NCI-H1105 (cell line): Measurements from ENCODE around the gene SLC35G2.
"Not testable (repeated sequence)": the region's sequence is repeated elsewhere in the genome, so short reads cannot be mapped to it uniquely, and the experiment has no call there.

Experiments
- DNase-seq: peaks from one replicate; lab custom pipeline; 2025; lab: John Stamatoyannopoulos, UW

The SLC35G2 gene

DNA sequence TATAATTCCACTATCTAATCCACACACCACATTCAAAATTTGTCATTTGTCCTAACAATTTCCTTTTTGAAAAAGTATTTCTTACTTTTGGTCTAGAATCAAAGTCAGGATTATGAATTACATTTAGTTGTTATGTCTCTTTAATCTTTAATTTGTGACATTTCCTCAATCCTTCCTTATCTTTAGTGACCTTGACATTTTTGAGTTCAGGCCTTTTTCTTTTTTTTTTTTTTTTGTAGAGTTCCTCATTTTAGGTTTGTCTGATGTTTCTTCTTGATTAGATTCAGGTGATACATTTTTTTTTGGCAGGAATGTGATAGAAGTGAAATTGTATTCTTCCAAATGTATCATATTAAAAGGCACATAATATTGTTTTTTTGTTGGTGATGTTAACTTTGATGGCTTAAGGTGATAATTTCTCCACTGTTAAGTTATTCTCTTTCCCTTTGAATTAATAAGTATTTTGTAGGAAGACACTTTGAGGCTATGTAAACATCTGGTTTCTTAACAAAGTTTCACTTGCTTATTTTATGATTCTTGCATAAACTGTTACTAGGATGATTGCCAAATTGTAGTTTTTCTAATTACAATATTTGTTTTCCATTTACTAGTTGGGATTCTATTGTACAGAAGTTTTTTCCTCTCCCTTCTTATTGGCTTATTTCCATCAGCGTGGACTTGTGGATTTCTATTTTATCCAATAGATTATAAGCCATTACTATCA is 16.3 kb downstream of the SLC35G2 start:
- DNase-seq, result no peak

DNA sequence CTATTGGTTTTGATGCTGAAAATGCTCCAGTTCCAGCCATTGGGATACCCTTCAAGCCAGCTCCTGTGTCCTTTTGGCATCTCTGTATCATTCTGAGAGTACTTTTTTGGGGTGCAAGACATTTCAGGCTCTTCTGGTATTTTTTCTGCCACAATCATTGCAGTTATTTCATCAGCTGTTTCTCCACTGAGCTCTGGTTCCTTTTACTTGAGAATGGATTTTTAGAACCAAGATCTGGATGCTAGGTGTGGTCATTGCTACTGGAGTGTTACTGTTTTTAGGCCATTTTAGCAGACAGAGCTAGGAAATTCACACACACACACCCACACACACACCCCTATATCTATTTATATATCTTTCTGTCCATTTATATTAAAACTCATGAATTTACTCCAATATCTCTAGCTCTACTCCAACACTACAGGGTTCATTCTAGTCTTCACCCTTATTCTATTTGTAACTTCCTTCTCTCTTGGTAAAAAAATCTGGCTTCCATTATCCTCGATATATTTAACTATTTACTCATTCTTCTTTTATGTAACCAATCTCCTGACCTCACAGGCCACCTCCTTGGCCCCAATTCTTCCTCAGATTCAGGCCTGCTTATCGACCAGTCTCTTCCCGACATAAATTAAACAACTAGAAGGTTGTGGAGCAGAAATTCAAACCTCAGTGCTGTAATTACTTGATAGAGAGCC is 17.0 kb downstream of the SLC35G2 start:
- DNase-seq, result no peak

DNA sequence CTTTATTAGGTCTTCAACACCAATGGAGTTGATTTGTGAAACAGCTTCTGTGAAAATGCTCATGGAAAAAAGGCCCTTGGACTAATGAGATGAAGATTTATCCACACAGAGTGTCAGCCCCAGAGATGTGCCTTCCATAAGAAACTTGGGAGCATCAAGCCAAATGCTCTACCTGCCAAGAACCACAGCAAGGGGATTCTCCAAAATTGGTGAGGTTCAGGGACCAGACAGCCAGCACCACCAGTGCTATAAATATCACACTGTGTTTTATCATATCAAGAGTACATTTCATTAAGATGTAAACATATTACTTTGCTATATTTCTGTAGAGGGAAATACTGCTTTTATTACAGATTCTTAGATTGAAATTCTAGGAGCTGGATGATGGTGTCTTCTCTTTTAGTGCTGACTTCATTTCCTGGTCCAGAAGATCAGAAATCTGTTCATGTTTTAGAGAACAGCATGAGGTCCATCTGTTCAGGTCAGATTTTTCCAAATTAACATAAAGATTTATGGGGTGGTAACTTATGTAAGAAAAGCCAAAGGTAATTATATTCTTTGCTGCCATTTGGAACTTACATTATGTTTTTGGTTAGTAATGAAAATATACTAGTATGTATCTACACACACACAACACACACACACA is 17.7 kb downstream of the SLC35G2 start:
- DNase-seq, result no peak

DNA sequence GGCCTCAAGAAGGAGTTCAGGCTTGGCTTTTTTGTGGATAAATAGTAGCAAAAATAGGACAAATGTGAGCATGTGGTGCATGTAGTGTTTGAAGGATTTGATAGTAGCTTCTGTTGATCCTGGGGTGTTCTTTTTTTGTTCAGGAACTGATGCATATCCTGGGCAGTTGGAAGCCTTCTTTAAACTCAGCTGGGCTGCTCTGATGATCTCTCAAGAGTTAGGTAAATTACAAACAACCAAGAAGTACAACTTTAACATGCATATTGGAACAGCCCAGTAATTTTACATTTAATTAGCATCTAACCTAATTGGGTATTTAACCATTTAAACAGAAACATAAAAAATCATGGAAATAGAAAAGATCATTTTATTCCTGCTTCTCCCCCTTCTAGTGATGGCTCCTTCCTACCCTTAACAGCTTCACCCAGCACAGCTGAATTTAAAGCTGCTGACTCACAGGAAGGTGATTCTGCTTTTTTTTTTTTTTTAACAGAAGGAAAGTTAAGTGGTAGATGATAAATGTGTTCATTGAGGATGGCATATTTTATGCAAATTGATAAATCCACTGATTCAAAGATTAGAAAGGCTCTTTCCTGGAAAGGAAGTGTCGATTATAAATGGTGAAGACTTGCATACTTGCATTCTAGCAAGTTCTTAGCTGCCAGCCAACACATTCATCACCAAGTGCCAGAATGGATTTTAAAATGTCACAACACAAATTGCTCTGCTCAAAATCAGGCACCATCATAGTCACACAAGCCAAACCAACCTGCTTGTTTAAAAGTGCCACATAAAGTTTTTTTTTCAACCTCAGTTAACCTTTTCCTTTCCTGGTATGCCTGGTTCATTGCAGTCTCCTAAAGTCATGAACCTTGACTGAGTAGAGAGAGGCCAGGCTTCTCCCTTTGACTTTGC is 20.0 kb downstream of the SLC35G2 start:
- DNase-seq, result no peak

DNA sequence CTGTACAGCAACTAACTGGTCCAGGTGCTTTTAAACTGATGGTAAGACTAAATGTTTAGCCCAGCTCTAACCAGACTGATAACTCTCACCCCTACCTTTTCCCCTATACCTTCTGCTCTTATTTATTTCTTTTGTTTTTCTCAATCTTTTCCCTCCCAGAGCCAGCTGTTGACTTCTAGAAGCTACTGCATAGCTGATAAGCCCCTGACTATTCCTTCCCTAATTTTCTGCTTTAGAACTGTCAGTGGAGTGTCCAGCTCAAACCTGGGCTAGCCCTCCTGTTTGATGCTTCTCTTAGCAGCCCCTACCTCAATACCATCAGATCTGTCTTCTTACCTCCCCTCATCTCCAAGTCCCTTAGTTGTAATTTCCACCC is 20.6 kb downstream of the SLC35G2 start:
- DNase-seq, result no peak

DNA sequence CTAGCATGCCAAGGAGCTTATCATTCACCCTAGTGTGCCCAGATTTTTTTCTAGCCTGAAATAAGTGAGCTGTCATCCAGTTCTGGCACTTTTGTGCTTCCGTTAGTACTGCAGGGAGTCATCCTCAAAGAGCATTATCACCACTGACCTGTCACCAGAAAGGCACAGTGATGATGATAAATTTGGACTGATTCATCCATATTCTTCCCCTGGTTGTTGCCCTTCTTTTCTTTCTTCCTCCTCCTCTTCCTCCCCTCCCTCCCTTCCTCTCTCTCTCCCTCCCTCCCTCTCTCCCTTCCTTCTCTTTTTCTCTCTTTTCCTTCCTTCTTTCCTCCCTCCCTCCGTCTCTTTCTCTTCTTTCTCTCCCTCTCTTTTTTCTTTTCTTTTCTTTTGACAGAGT is 21.3 kb downstream of the SLC35G2 start:
- DNase-seq, result no peak

DNA sequence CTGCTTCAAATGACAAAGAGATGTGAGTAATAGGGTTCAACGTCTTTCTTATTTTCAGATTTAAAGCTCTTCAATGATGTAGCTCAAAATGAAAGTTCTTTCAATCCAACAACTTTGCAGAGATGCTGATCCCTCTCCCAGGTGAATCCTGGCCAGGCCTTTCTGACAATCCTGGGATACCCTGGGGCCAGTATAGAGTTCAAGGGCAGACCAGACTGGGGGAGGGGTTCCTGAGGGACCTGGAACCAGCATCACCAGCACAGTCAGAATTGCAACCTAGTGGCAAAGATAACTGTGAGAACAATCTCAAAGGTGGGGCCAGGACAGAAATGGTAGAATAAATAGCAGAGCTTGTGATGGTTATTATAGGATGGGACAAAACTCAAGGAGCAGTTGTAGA is 23.4 kb downstream of the SLC35G2 start:
- no peak for DNase-seq

DNA sequence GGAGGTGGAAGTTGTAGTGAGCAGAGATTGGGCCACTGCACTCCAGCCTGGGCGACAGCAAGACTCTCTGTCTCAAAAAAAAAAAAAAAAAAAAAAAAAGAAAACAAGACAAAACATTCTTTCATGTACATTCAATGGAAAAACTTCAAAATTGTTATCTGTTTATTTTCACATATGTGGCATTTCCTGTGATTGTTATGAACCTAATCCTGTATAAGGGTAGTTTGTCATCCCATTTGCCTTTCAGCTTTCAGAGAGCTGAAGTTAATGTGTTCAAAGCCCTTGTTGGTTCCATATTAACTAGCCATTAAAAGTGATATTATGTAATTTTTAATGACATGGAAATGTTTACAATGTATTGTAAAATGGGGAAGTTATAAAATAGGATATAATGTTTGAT is 25.8 kb downstream of the SLC35G2 start:
- DNase-seq, result no peak

DNA sequence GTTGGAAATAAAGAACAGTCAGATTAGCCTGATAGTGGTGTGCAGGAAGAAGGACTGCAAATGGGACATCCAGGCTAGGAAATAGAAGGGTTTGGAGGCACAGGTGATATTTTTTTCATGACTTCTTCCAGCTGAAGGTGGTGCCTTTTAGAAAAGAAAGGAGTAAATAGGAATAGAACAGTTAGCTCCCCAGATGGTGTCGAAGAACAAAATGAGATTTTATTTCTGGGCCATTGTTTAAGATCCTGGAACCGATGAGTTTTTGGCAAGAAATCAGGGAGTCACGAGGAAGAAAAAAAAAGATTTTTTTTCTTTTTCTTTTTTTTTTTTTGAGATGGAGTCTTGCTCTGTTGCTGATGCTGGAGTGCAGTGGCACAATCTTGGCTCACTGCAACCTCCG is 33.3 kb downstream of the SLC35G2 start:
- no peak for DNase-seq

DNA sequence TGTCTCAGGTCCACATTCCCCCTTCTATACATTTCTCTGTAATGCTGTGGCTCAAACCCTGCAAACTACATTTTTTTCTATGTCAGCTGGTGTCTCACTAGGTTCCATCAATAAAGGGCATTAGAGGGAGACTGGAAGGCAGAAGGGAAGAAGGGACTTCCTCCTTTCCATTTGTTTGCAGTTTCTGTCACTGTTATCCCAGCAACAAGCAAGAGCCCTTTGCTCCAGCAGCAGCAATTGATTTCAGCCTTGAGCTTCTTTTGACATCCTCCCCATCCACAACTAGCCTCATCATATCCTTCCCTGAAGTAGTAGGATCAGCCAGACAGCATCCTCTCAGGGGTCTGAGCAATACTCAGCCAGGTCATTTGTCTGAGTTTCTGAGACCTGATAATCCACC is 37.7 kb downstream of the SLC35G2 start:
- no peak for DNase-seq

DNA sequence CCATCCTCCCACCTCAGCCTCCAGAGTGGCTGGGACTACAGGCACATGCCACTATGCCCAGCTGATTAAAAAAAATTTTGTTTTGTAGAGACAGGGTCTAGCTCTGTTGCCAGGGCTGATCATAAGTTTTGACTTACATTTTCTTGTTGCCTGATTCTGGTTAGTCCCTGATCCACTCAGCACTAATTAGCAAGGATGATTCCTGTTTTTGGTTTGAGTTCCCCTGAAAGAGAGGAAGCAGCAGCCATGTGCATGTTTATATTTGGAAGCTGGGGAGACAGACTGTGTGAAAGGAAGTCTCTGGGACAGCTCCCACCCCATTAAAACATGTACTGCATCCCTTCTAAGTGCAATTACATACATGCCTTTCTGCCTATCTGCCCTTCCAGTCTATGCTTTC is 39.5 kb downstream of the SLC35G2 start:
- no peak for DNase-seq

DNA sequence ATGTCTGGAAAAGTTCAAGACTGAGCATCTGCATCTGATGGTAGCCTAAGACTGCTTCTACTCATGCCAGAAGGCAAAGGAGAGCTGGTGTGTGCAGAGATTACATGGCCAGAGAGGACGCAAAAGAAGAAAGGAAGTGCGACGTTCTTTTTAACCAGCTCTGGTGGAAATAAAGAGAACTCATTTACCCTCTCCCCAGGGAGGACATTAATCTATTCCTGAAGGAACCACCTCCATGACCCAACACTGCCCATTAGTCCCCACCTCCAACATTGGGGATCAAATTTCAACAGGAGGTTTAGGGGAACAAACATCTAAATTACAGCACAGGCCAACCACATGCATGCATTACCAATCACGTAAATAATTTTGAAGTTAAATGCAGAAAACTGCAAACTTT is 41.6 kb downstream of the SLC35G2 start:
- no peak for DNase-seq

DNA sequence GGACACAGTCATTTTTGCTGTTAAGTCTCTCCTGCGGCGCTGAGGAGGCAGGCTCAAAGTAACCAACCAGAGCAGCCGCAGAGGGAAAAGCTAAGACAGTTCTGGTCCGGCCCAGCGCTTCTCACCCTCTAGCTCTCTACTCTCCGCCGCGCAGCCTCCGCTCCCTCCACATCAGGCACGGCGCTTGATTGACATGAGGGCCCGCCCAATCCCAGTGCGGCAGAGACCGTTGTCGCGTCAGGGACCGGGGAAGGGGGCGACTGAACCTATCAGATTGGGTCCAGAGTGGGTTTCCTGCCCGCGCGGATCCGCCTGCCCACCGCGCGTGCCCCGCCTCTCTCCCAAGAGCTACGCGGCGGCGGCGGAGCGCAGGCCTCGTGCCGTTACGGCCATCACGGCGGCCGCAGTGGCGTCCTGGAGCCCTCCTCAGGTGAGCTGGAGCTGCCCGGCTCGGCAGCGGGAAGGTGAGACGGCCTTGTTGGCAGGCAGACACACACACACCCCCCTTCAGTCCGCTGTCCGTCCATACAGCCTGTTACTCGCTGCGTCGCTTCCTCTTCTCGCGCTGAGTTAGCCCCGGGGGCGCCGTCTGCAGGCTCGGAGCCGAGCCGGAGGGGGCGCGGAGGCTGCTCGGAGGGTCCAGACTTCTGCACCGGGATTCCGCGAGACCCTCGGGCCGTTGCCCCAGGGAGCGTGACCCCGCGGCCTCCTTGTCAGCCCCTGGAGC is 43.1 kb downstream of the SLC35G2 start, which contains the start of gene NCK1:
Gene NCK1, plus strand, starts transcription at position 319 of the 727 bp plus-strand sequence. CDS start 65,794 bp downstream, outside the sequence.
- peak; percentile 99 for DNase-seq

DNA sequence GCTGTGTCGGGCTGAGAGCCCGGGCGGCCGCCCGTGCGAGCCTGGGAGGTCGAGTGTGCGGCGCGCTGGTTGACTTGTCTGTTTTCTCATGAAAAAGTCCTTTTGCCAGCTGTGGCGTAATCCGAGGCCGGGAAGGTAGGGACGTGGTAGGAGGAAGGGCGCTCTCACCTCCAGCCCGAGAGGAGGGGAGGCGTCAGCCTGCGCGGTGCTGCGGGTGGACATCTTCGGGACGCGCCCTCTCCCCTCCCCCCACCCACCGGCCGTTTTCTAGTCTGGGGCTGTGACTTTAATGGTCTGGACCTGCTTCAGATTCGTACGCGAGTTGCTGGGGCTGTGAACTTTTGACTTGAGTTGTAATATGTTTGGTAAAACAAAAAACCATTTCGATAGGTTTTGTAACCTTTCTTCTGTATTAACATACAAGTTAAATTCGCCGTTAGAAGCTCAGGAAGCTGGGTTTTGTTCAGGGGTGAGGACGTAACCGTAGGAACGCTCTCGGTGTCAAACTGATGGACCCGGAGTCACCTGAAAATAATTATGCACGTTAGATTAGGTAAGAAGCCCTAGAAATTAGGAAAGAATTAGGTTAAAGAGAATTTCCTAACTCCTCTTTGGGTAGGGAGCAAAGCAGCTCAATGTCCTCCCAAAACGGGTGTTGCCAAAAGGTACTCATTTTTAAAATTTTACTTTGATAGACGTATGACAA is 43.8 kb downstream of the SLC35G2 start:
- DNase-seq, result peak; percentile 60

DNA sequence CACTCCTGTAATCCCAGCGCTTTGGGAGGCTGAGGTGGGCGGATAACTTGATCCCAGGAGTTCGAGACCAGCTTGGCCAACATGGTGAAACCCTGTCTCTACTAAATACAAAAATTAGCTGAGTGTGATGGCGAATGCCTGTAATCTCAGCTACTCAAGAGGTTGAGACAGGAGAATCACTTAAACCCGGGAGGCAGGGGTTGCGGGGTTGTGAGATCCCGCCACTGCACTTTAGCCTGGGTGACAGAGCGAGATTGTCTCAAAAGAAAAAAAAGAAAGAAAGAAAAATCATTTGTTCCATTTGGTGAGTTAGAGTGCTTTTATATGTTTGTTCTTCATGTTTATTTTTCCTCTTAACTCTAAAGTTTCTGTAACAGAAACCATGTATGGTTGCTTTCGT is 50.4 kb downstream of the SLC35G2 start:
- no peak for DNase-seq

DNA sequence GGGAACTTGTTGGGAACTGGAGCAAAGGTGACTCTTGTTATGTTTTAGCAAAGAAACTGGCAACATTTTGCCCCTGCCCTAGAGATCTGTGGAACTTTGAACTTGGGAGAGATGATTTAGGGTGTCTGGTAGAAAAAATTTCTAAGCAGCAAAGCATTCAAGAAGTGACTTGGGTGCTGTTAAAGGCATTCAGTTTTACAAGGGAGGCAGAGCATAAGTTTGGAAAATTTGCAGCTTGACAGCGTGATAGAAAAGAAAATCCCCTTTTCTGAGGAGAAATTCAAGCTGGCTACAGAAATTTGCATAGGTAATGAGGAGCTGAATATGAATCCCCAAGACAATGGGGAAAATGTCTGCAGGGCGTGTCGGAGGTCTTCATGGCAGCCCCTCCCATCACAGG is 53.3 kb downstream of the SLC35G2 start:
- not testable (repeated sequence) for DNase-seq

DNA sequence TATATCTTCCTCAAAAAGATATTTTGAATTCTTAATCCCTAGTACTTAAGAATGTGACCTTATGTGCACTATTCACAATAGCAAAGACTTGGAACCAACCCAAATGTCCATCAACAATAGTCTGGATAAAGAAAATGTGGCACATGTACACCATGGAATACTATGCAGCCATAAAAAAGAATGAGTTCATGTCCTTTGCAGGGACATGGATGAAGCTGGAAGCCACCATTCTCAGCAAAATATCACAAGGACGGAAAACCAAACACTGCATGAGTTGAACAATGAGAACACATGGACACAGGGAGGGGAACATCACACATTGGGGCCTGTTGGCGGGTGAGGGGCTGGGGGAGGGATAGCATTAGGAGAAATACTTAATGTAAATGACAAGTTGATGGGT is 60.6 kb downstream of the SLC35G2 start:
- not testable (repeated sequence) for DNase-seq

DNA sequence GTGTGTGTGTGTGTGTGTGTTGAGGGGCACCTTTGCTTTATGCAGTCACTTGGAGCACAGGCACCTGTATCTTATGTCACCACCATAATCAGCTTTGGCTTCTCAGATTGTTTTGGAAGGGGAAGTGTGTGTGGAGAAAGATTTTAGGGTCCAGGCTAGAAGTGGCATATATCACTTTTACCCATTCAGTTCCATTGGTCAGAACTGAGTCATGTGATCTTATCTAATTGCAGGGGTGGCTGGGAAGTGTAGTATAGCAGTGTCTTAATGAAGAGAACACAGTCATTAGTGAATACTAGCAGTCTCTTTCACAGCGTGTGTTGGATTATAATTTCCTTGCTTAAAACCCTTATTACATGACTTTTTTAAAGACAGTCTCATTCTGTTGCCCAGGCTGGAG is 63.6 kb downstream of the SLC35G2 start:
- DNase-seq, result no peak

DNA sequence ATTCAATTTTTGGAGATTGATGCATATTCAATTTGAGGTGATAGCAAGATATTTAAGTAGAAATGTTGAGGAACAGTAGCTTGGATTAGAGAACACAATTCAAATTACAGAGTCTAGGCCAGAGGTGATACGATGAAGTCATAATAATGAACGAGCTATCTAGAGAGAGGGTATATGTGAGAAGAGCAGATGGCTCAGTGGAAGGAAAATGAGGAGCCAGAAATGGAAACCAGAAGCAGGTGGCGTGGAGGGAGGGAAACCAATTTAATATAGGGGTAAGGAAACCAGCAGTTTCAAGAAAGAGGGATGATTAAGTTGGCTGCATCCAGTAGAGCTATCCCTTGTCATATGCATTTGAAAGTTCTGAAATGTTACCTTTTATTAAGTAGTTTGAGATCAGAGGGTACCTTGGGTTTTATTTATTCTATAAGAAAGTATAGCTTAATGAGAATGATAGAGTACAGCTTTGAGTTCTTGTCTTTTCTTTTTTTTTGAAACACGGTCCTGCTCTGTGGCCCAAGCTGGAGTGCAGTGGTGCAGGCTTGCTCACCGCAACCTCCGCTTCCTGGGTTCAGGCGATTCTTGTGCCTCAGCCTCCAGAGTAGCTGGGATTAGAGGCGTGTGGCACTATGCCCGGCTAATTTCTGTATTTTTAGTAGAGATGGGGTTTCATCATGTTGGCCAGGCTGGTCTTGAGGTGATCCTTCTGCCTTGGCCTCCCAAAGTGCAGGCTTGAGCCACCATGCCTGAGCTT is 65.2 kb downstream of the SLC35G2 start:
- DNase-seq, result peak; percentile 43
